ENCODE measurements around the gene DOP1A.

DOP1A gene, protein sequence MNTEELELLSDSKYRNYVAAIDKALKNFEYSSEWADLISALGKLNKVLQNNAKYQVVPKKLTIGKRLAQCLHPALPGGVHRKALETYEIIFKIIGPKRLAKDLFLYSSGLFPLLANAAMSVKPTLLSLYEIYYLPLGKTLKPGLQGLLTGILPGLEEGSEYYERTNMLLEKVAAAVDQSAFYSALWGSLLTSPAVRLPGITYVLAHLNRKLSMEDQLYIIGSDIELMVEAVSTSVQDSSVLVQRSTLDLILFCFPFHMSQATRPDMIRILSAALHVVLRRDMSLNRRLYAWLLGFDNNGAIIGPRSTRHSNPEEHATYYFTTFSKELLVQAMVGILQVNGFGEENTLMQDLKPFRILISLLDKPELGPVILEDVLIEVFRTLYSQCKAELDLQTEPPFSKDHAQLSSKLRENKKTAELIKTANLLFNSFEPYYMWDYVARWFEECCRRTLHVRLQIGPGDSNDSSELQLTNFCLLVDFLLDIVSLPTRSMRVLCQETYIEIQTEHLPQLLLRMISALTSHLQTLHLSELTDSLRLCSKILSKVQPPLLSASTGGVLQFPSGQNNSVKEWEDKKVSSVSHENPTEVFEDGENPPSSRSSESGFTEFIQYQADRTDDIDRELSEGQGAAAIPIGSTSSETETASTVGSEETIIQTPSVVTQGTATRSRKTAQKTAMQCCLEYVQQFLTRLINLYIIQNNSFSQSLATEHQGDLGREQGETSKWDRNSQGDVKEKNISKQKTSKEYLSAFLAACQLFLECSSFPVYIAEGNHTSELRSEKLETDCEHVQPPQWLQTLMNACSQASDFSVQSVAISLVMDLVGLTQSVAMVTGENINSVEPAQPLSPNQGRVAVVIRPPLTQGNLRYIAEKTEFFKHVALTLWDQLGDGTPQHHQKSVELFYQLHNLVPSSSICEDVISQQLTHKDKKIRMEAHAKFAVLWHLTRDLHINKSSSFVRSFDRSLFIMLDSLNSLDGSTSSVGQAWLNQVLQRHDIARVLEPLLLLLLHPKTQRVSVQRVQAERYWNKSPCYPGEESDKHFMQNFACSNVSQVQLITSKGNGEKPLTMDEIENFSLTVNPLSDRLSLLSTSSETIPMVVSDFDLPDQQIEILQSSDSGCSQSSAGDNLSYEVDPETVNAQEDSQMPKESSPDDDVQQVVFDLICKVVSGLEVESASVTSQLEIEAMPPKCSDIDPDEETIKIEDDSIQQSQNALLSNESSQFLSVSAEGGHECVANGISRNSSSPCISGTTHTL (N-terminal part only)

DNA sequence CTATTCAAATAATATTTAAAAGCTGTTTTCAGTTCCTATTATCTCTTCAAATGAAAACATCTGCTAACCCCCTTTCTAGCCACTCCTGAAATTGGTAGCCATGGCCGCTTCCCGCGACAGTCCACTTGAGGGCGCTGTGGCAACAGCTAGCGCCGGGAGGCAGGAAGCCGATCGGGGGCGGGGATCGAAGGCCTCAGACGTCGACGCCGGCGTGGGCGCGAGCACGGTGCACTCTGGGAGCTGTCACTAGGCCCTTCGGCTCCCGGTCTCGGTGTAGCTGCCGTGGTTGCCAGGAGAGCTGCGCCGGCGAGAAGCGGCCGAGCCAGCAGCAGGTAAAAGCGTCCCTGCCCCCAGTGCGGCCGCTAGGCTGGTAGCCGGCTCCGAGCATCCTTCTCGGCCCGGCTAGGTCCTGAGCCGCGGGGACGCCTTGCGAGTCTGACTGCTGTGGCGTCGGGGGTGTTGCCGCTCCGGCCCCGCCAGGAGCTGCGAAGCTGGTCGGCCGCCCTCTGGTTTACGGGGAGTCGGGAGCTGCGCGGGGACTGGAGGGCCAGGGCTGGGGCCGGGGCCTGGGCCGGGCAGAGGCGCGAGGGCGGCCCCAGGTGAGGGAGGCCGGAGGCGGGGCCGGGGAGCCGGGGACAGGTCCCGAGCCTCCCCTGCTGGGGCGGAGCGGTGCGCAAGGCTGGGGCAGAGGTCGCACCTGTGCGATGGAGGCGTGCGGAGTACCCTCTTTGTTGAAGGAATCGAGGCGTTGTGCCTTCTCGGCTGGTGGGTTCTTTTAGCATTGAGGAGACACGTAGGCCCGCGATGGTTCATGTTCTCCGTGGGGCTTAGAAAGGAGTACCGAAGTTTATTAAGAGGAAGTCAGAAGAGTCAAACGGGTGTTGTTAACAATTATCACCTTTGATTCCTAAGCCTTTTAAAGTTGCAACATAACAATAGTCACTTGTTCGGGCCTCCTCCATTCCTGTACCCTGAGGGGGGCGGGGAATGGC lies at the start of gene DOP1A:
Gene DOP1A (plus strand): TSS at position 224 of the 992 bp plus-strand sequence. CDS start 29,307 bp downstream, outside the sequence.
- Histone ChIP-seq H3K27me3 (ENCODE audit: control insufficient read depth in 1 of 2, insufficient read depth in 2 of 2, low read length in 2 of 2) (no peaks in the 10 kb centered on the region), H3K9ac (ENCODE audit: low read depth in 1 of 2, low read length in 2 of 2) (peak within 1 kb of the TSS; percentile 71 to 94), H3K36me3 (ENCODE audit: control insufficient read depth in 1 of 2, insufficient read depth in 2 of 2, low read length in 2 of 2) (no peaks in the 10 kb centered on the region), H3K4me1 (ENCODE audit: control insufficient read depth in 1 of 2, insufficient read depth in 2 of 2, low read length in 2 of 2) (peaks cover 18 to 19% of the 10 kb centered on the region in 2 donors), H3K9me3 (ENCODE audit: control insufficient read depth in 1 of 2, low read length in 2 of 2) (no peaks in the 10 kb centered on the region), H3K4me3 (ENCODE audit: low read depth in 1 of 2, low read length in 2 of 2) (peak within 1 kb of the TSS; percentile 74 to 93), H3K27ac (ENCODE audit: low read depth, low read length) (peak within 1 kb of the TSS; percentile 95)

DNA sequence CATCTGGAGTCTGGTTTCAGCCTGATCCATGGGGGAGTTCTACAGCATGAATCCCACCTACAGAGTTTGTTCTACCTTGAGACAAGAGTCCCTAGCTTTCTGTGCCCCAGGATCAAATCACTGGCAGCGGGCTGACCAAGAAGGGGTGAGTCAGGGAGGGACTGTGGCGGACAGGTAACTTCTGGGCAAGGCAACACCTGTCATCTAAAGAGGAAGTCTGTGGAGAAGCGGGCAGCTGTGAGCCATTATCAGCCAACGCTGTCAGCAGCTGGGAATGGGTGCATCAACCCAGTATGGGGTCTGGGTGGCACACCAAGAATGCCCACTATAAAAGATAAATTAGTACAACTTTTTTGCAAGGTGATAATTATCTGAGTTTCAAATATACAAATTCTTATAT lies 47.7 kb upstream of the DOP1A start:
- H3K9me3 ChIP-seq (ENCODE audit: control insufficient read depth in 1 of 2, low read length in 2 of 2): no peaks in the 10 kb centered on the region
- no peak overlapping the region for H3K27ac ChIP-seq (ENCODE audit: low read depth, low read length)
- no peaks in the 10 kb centered on the region for H3K4me1 ChIP-seq (ENCODE audit: control insufficient read depth in 1 of 2, insufficient read depth in 2 of 2, low read length in 2 of 2)
- H3K36me3 ChIP-seq (ENCODE audit: control insufficient read depth in 1 of 2, insufficient read depth in 2 of 2, low read length in 2 of 2): peaks cover 8 to 15% of the 10 kb centered on the region in 2 donors
- H3K9ac ChIP-seq (ENCODE audit: low read depth in 1 of 2, low read length in 2 of 2): no peak overlapping the region
- no peaks in the 10 kb centered on the region for H3K27me3 ChIP-seq (ENCODE audit: control insufficient read depth in 1 of 2, insufficient read depth in 2 of 2, low read length in 2 of 2)
- no peak overlapping the region for H3K4me3 ChIP-seq (ENCODE audit: low read depth in 1 of 2, low read length in 2 of 2)

DNA sequence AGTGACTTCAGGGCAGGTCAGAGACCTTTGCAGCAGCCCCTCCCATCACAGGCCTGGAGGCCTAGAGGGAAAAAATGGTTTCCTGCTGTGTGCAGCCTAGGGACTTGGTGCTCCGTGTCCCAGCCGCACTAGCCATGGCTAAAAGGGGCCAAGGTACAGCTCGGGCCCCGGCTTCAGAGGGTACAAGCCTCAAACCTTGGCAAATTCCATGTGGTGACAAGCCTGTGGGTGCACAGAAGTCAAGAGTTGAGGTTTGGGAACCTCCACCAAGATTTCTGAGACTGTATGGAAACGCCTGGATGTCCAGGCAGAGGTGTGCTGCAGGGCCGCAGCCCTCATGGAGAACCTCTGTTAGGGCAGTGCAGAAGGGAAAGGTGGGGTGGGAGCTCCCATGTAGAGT lies 35.8 kb upstream of the DOP1A start:
- Histone ChIP-seq H3K4me1 (ENCODE audit: control insufficient read depth in 1 of 2, insufficient read depth in 2 of 2, low read length in 2 of 2) (no peaks in the 10 kb centered on the region), H3K36me3 (ENCODE audit: control insufficient read depth in 1 of 2, insufficient read depth in 2 of 2, low read length in 2 of 2) (peaks cover 0 to 14% of the 10 kb centered on the region in 2 donors), H3K27me3 (ENCODE audit: control insufficient read depth in 1 of 2, insufficient read depth in 2 of 2, low read length in 2 of 2) (no peaks in the 10 kb centered on the region), H3K9ac (ENCODE audit: low read depth in 1 of 2, low read length in 2 of 2) (no peak overlapping the region), H3K9me3 (ENCODE audit: control insufficient read depth in 1 of 2, low read length in 2 of 2) (peaks cover 5 to 13% of the 10 kb centered on the region in 2 donors), H3K27ac (ENCODE audit: low read depth, low read length) (no peak overlapping the region), H3K4me3 (ENCODE audit: low read depth in 1 of 2, low read length in 2 of 2) (no peak overlapping the region)

DNA sequence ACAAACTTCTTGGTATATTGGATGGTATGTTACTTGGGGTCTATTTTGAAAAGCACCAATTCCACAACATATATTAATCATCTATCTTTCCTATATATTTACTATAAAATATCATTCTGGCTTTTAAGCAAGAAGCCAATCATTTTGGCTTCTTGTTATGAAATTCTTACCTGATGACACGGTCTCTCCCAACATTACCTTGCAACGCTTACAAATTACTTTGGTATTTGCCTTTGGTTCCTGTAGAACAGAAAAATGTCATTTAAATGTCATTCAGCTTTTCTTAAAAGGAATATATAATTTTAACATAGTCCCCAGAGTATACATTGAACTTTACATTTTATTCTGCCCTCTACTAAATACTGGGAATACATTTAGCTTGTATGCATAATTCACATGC lies 29.2 kb upstream of the DOP1A start:
- Histone ChIP-seq H3K27me3 (ENCODE audit: control insufficient read depth in 1 of 2, insufficient read depth in 2 of 2, low read length in 2 of 2) (no peaks in the 10 kb centered on the region), H3K9ac (ENCODE audit: low read depth in 1 of 2, low read length in 2 of 2) (no peak overlapping the region), H3K4me3 (ENCODE audit: low read depth in 1 of 2, low read length in 2 of 2) (no peak overlapping the region), H3K9me3 (ENCODE audit: control insufficient read depth in 1 of 2, low read length in 2 of 2) (no peaks in the 10 kb centered on the region), H3K36me3 (ENCODE audit: control insufficient read depth in 1 of 2, insufficient read depth in 2 of 2, low read length in 2 of 2) (peaks cover 0 to 3% of the 10 kb centered on the region in 2 donors), H3K27ac (ENCODE audit: low read depth, low read length) (no peak overlapping the region), H3K4me1 (ENCODE audit: control insufficient read depth in 1 of 2, insufficient read depth in 2 of 2, low read length in 2 of 2) (no peaks in the 10 kb centered on the region)

DNA sequence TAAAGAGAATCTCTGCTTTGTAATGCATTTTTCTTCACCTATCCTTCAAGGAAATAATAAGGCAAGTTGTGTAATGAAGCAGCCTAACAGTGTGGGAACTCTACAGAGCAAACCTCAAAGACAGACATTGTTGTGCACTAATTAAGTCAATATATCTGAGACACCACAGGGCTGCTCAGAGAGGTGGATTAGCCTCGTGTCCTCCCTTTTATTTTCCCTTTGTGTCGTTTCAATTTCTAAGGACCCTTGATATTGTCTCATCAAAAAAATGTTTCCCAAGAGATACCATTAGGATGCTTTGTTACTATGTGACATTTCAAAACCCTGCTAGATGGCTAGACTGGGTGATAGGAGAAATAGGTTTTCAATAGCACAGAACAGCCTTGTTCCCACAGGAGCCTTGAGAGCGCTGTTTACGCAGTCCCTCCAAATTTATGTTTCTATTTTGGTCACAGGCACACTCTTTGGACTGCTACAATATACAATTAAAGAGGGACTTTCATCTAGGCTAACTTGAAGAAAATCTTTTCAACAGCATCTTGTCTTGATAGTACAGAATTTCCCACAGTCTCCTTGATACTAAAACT lies 24.9 kb upstream of the DOP1A start:
- Histone ChIP-seq H3K4me3 (ENCODE audit: low read depth in 1 of 2, low read length in 2 of 2) (no peak overlapping the region), H3K27me3 (ENCODE audit: control insufficient read depth in 1 of 2, insufficient read depth in 2 of 2, low read length in 2 of 2) (no peaks in the 10 kb centered on the region), H3K36me3 (ENCODE audit: control insufficient read depth in 1 of 2, insufficient read depth in 2 of 2, low read length in 2 of 2) (no peaks in the 10 kb centered on the region), H3K9me3 (ENCODE audit: control insufficient read depth in 1 of 2, low read length in 2 of 2) (no peaks in the 10 kb centered on the region), H3K9ac (ENCODE audit: low read depth in 1 of 2, low read length in 2 of 2) (no peak overlapping the region), H3K4me1 (ENCODE audit: control insufficient read depth in 1 of 2, insufficient read depth in 2 of 2, low read length in 2 of 2) (no peaks in the 10 kb centered on the region), H3K27ac (ENCODE audit: low read depth, low read length) (no peak overlapping the region)

DNA sequence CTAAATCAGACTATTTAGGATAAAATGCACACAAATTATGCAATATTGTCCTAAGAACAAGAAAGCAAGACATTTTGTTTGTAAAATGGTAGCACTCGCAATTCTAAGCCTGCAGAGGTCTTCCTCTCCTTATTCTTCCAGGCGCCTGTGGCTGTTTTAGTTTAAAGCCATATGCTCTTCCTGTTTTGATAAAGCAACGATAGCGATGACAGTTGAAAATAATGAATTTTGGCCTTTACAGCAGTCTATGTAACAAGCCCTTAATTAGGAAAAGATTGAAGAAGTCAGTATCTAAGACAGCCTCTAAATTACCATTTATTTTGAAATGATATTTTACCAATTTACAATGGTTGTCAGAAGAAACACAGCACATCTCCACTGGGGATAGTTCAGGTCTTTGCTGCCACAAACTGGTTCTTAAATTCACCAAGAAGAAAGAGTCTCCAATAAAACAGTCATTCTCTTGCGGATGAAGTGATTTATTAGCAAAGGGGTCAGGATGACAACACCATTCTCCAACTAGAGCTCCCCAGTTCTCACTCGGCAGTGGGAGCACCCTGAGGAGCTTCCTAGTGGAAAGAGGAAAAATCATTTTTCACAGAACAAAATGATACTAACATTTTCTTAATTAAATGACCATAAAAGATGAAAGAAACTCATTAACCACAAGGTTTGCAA lies 23.2 kb upstream of the DOP1A start:
- Histone ChIP-seq H3K4me3 (ENCODE audit: low read depth in 1 of 2, low read length in 2 of 2) (no peak overlapping the region), H3K27ac (ENCODE audit: low read depth, low read length) (no peak overlapping the region), H3K4me1 (ENCODE audit: control insufficient read depth in 1 of 2, insufficient read depth in 2 of 2, low read length in 2 of 2) (no peaks in the 10 kb centered on the region), H3K9me3 (ENCODE audit: control insufficient read depth in 1 of 2, low read length in 2 of 2) (no peaks in the 10 kb centered on the region), H3K36me3 (ENCODE audit: control insufficient read depth in 1 of 2, insufficient read depth in 2 of 2, low read length in 2 of 2) (no peaks in the 10 kb centered on the region), H3K27me3 (ENCODE audit: control insufficient read depth in 1 of 2, insufficient read depth in 2 of 2, low read length in 2 of 2) (no peaks in the 10 kb centered on the region), H3K9ac (ENCODE audit: low read depth in 1 of 2, low read length in 2 of 2) (no peak overlapping the region)

DNA sequence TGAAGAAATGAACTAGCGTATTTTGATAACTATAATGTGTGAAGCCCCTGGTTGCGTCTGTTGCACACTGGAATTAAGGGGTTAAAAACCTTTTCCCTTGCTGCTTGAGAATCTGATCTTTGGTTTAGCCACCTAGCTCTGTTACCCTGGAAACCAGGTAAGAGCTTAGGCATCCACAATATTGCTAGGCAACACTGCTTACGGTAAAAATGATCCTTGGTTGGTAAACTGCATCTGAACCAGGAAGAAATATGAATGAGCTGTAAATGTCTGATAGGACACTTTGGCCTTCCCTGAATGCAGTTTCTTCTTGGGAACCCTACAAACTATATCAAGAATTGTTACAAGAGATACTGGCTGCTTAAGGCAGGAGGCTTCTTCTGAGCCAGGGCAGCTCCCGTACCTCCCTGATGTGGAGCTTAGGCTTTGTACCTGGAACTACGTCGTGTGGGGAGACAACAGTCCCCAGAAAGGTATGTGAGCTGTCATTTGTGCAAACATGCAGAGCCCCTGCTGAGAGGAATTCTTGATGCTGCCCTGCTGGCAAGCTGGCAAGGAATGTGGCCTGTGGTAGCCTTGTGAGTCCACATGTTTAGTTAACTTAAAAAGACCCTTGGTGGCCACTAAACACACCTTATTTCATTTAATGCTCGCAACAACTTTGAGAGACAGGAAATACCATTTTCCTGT lies 20.3 kb upstream of the DOP1A start:
- no peak overlapping the region for H3K27ac ChIP-seq (ENCODE audit: low read depth, low read length)
- no peaks in the 10 kb centered on the region for H3K36me3 ChIP-seq (ENCODE audit: control insufficient read depth in 1 of 2, insufficient read depth in 2 of 2, low read length in 2 of 2)
- no peak overlapping the region for H3K9ac ChIP-seq (ENCODE audit: low read depth in 1 of 2, low read length in 2 of 2)
- no peak overlapping the region for H3K4me3 ChIP-seq (ENCODE audit: low read depth in 1 of 2, low read length in 2 of 2)
- no peaks in the 10 kb centered on the region for H3K9me3 ChIP-seq (ENCODE audit: control insufficient read depth in 1 of 2, low read length in 2 of 2)
- no peaks in the 10 kb centered on the region for H3K4me1 ChIP-seq (ENCODE audit: control insufficient read depth in 1 of 2, insufficient read depth in 2 of 2, low read length in 2 of 2)
- H3K27me3 ChIP-seq (ENCODE audit: control insufficient read depth in 1 of 2, insufficient read depth in 2 of 2, low read length in 2 of 2): no peaks in the 10 kb centered on the region

DNA sequence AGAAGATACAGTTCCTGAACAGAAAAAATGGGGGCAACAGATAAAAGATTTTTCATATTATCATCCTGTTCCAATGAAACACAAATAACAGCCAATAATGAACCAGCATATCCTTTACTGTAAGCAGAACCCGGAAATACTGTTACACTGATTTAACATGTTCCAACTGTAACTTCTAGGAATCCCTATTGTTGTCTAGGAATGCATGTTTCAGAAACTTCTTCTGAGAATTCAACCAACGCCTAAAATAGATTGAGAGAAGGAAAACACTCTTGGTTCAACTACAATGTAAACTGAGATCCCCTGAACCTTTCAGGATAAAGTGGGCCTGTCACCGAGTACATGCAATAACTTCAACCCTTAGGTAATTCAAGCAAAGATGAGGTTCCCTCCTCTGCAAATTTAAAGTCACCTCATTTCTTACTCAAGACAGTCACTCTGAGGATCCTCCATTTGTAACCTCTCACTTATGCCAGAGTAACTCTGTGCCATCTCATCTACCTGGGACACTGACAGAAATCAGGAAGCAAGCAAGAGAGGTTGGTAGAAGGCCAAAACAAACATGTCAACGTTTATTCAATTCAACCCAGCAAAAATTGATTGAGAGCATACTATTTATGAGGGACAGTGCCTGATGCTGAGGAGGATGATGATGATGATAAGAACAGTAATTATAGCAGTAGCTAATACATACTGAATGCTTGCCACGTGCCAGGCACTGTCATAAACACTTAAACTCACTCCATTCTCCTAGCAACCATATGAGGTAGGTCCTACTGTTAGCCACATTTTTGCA lies 15.9 kb upstream of the DOP1A start:
- H3K27ac ChIP-seq (ENCODE audit: low read depth, low read length): no peak overlapping the region
- no peaks in the 10 kb centered on the region for H3K27me3 ChIP-seq (ENCODE audit: control insufficient read depth in 1 of 2, insufficient read depth in 2 of 2, low read length in 2 of 2)
- peaks cover 0 to 8% of the 10 kb centered on the region in 2 donors for H3K36me3 ChIP-seq (ENCODE audit: control insufficient read depth in 1 of 2, insufficient read depth in 2 of 2, low read length in 2 of 2)
- no peaks in the 10 kb centered on the region for H3K4me1 ChIP-seq (ENCODE audit: control insufficient read depth in 1 of 2, insufficient read depth in 2 of 2, low read length in 2 of 2)
- no peak overlapping the region for H3K9ac ChIP-seq (ENCODE audit: low read depth in 1 of 2, low read length in 2 of 2)
- no peaks in the 10 kb centered on the region for H3K9me3 ChIP-seq (ENCODE audit: control insufficient read depth in 1 of 2, low read length in 2 of 2)
- no peak overlapping the region for H3K4me3 ChIP-seq (ENCODE audit: low read depth in 1 of 2, low read length in 2 of 2)

All from duodenal mucosa (tissue), 2 donors.